Thymus (tissue), 11 donors: ENCODE results near the gene HOPX. TPM values are rescaled to one million over a fixed set of nuclear protein-coding genes. Genes with fewer than 3 reads are reported as not detected.

Experiments
- DNase-seq, 9 donors: peaks; one replicate each; pipeline ENCODE4 v3.0.0-alpha.2; 2013; ENCODE audit warnings: low spot score in 9 of 9, low read depth in 6 of 9, missing footprints in 1 of 9
- H3K27ac ChIP-seq, 2 donors: one replicate each; pipeline ENCODE4 v1.5.1; 2013; ENCODE audit warnings: control low read depth in 1 of 2, low read depth in 1 of 2, low read length in 1 of 2, mild to moderate bottlenecking in 1 of 2, moderate library complexity in 1 of 2
- H3K27me3 ChIP-seq, 2 donors: one replicate each; pipeline ENCODE4 v1.5.1; 2013; ENCODE audit warnings: low read length in 1 of 2; ENCODE audit not compliant: control insufficient read depth in 2 of 2, insufficient read depth in 1 of 2
- H3K36me3 ChIP-seq, 2 donors: one replicate each; pipeline ENCODE4 v1.5.1; 2013; ENCODE audit warnings: low read length in 1 of 2, mild to moderate bottlenecking in 1 of 2, moderate library complexity in 1 of 2; ENCODE audit not compliant: control insufficient read depth in 2 of 2, insufficient read depth in 2 of 2
- H3K4me1 ChIP-seq, 2 donors: one replicate each; pipeline ENCODE4 v1.5.1; 2013; ENCODE audit warnings: low read length in 2 of 2; ENCODE audit not compliant: control insufficient read depth in 2 of 2, insufficient read depth in 2 of 2
- H3K4me3 ChIP-seq, 2 donors: one replicate each; pipeline ENCODE4 v1.5.1; 2013; ENCODE audit warnings: low read length in 2 of 2, control low read depth in 1 of 2, mild to moderate bottlenecking in 1 of 2
- H3K9me3 ChIP-seq, 2 donors: one replicate each; pipeline ENCODE4 v1.5.1; 2013; ENCODE audit warnings: low read length in 1 of 2, mild to moderate bottlenecking in 1 of 2; ENCODE audit not compliant: control insufficient read depth in 2 of 2, insufficient read depth in 1 of 2
- WGBS: extraction: QIAGEN DNeasy Blood & Tissue Kit; methylation state at CpG from one replicate; pipeline ENCODE4 v1.1.7; 2013; 5-methylcytosine and 5-hydroxymethylcytosine counted together
- polyA plus RNA-seq: library from polyadenylated mRNA; stranded (reverse); fragments of 200-250 nt; gene quantifications from one replicate; pipeline ENCODE4 v1.2.3, GENCODE V29; 2013
- total RNA-seq: library from RNA; stranded (reverse); fragments of 120-200 nt; gene quantifications from one replicate; pipeline ENCODE4 v1.2.4, GENCODE V29; 2013
- donor health status: healthy.

HOPX gene
- total and polyA plus RNA-seq, 2 donors, result 5.9 to 99.6 TPM

DNA sequence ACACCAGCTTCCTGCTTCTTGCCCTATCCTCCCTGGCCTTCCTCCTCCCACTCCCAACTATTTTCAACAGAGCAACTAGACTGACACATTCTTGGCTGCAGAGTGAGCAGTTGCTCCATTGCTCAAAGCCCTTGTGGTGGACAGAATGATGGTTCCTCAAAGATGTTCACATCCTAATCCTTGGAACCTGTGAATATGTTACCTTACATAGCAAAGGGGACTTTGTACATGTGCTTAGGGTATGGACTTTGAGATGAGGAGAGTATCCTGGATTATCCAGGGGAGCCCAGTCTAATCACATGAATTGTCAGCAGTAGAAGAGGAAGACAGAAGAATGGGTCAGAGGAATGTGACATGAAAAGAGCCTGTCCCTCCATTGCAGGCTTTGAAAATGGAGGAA is 24.9 kb upstream of the HOPX start:
- Histone ChIP-seq H3K4me3 (no peak overlapping the region), H3K9me3 (no peaks in the 10 kb centered on the region), H3K27ac (no peak overlapping the region), H3K27me3 (no peaks in the 10 kb centered on the region), H3K4me1 (no peaks in the 10 kb centered on the region), H3K36me3 (no peaks in the 10 kb centered on the region)
- DNase-seq, result no peak

DNA sequence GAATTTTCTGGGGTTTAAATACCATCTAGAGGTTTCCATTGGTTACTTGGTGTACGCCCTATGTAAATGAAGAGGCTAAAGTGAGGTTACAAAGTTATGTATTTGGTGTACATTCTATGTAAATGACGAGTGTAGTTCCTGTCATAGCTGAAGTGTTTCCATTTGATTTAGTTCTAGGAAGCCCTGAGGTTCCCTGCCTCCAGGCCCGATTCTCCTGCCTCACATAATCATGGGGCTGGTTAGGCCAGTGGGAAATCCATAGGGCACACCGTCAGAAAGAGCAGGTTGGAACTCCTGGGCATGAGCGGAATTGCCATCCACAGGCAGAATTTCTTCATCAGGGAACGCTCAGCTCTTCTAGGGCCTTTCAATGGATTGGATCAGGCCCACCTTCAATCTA is 24.2 kb upstream of the HOPX start:
- WGBS, result 97% methylated on average over 6 of the region's 6 CpGs
- no peaks in the 10 kb centered on the region for H3K4me1 ChIP-seq
- H3K27me3 ChIP-seq, result no peaks in the 10 kb centered on the region

DNA sequence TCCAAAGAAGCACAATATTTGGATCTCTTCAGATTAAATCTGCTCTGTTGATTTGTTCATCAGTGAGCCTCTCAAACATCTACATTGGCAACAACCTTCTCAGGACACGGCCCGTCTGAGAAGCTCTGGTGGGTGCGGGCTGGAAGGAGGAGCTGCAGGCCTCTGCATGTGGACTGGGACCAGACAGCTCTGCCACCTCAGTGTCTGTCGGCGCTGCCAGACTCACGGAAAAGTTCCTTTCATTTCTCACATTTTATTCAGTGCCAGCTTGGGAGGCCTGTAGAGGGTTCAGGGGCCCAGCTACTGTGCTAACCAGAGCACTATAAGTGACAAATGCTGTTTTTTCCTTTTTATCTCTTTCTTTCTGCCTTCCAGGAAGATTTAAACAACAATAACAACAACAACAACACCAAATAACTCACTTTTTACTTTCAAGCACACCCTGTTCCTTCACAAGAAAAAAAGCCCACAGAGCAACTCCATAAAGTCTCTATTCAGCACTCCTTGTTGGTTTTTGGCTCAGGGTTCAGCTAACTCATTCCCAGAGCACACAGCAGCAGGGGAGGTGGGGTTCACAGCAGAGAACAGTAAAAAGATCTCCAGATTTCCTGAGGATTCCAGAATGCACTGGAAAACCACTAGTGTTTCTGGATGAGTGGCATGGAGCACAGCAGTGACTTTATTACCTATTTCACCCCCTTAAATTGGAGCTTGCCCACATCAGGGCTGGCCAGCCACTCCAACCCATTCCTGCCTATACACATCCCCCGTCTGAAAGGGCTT is 23.2 kb upstream of the HOPX start:
- H3K9me3 ChIP-seq, result no peaks in the 10 kb centered on the region
- DNase-seq, result no peak
- no peaks in the 10 kb centered on the region for H3K4me1 ChIP-seq
- H3K4me3 ChIP-seq, result no peak overlapping the region
- H3K27ac ChIP-seq, result no peak overlapping the region
- H3K36me3 ChIP-seq, result no peaks in the 10 kb centered on the region
- 88% methylated on average over 7 of the region's 7 CpGs for WGBS
- H3K27me3 ChIP-seq, result no peaks in the 10 kb centered on the region

More for the DNA sequence above, 24.2 kb upstream of the HOPX start:
- Histone ChIP-seq H3K36me3 (no peaks in the 10 kb centered on the region), H3K4me3 (no peak overlapping the region), H3K9me3 (no peaks in the 10 kb centered on the region), H3K27ac (no peak overlapping the region)
- no peak for DNase-seq

DNA sequence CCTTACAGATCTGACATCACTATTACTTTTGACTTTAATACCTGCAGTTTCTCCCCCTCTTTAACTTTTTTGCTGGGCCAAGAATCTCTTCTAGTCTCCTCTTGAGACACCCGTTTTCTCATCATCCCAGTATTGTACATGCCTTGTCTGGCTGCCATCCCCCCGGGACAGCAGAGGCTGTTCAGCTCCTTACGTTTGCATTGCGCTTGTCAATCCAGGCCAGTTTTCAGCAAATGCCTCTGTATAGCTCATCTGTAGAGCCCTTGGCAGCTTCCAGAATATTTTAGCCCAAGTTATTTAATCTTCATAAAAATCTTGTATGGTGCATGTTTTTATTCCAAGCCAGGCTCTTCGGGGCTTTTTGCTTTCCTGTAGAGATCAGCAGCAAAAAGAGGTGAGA is 22.3 kb upstream of the HOPX start:
- H3K9me3 ChIP-seq, result no peaks in the 10 kb centered on the region
- H3K27ac ChIP-seq, result no peak overlapping the region
- no peak overlapping the region for H3K4me3 ChIP-seq
- no peak for DNase-seq
- H3K36me3 ChIP-seq, result no peaks in the 10 kb centered on the region
- WGBS, result 91% methylated on average over 5 of the region's 5 CpGs
- H3K27me3 ChIP-seq, result no peaks in the 10 kb centered on the region
- no peaks in the 10 kb centered on the region for H3K4me1 ChIP-seq

DNA sequence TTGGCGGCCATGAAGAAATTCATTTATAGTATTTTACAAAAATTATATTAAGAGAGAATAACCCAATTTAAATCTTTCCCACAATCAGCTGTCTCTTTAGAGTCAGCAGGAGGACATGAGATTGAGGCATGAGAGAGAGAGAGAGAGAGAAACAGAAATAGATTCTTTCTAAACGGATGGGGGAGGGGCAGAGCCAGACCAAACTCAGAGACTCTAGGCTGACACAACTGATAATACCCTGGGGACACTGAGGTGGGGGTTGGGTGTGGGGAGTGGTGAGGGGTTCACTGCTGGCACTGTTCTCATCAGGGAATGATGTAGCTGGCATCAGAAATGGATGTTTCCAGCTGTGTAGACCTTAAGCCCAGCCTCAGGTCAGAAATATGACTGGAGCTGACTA is 20.5 kb upstream of the HOPX start:
- WGBS, result 89% methylated on average over 2 of the region's 2 CpGs

DNA sequence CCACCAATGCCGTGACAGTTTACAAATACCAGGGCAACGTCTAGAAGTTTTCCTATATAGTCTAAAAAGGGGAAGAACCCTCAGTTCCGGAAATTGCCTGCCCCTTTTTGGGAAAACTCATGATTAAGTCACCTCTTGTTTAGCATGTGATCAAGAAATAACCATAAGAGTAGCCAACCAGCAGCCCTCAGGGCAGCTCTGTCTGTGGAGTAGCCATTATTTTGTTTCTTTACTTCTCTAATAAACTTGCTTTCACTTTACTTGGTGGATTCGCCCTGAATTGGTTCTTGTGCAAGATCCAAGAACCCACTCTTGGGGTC is 20.0 kb upstream of the HOPX start:
- no peaks in the 10 kb centered on the region for H3K36me3 ChIP-seq
- no peaks in the 10 kb centered on the region for H3K4me1 ChIP-seq
- 90% methylated on average over 4 of the region's 4 CpGs for WGBS
- DNase-seq, result no peak
- no peaks in the 10 kb centered on the region for H3K9me3 ChIP-seq
- H3K4me3 ChIP-seq, result no peak overlapping the region
- no peak overlapping the region for H3K27ac ChIP-seq
- H3K27me3 ChIP-seq, result no peaks in the 10 kb centered on the region

More for the DNA sequence above, 20.5 kb upstream of the HOPX start:
- no peak overlapping the region for H3K4me3 ChIP-seq
- no peaks in the 10 kb centered on the region for H3K9me3 ChIP-seq
- DNase-seq, result no peak
- no peaks in the 10 kb centered on the region for H3K4me1 ChIP-seq
- H3K27ac ChIP-seq, result no peak overlapping the region
- H3K36me3 ChIP-seq, result no peaks in the 10 kb centered on the region
- no peaks in the 10 kb centered on the region for H3K27me3 ChIP-seq

DNA sequence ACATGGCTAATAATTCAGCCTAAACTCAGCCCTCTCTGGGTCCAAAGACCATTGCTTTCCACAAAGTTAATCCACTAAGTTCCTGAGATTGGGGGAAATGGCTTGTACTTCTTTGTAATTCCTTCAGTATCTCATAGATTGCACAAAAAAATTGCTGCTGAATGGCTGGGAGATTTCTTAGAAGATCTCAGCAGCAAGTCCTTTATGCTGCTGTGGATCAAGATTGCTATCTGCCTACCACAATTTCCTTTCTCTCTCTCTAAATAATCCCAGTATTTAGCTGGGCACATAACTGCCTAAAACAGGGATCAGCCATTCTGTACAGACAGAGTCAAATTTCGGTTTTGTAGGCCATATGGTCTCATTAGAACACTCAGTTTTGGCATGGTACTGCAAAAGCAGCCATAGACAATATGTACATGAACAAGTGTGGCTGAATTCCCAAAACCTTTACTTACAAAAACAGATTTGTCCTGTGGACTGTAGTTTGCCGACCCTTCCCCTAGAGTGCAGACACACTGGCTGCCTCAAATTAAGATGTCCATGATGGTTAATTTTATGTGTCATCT is 18.5 kb upstream of the HOPX start:
- no peaks in the 10 kb centered on the region for H3K9me3 ChIP-seq
- DNase-seq, result no peak
- H3K36me3 ChIP-seq, result no peaks in the 10 kb centered on the region
- H3K27me3 ChIP-seq, result no peaks in the 10 kb centered on the region
- no peaks in the 10 kb centered on the region for H3K4me1 ChIP-seq
- no peak overlapping the region for H3K27ac ChIP-seq
- 84% methylated on average over 2 of the region's 2 CpGs for WGBS
- no peak overlapping the region for H3K4me3 ChIP-seq

DNA sequence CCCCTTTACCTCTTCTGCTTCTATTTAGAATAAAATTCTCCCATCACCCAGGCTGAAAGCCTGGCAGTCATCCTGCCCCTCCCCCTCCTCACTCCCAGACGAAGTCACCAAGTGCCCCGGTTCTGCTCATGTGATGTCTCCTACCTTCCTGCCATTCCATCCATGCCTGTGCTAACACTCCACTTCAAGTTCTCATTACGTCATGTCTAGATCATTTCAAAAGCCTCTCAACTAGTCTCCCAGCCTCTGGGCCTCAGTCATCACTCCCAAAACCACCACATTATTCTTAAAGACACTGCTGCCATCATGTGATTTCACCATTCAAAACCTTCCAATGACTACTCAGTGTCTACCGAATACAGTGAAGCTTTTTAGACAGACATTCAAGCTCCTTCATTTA is 17.2 kb upstream of the HOPX start:
- Histone ChIP-seq H3K4me3 (no peak overlapping the region), H3K4me1 (no peaks in the 10 kb centered on the region), H3K9me3 (no peaks in the 10 kb centered on the region), H3K36me3 (no peaks in the 10 kb centered on the region), H3K27ac (no peak overlapping the region), H3K27me3 (no peaks in the 10 kb centered on the region)
- no peak for DNase-seq
- WGBS, result 94% methylated on average over 4 of the region's 4 CpGs

DNA sequence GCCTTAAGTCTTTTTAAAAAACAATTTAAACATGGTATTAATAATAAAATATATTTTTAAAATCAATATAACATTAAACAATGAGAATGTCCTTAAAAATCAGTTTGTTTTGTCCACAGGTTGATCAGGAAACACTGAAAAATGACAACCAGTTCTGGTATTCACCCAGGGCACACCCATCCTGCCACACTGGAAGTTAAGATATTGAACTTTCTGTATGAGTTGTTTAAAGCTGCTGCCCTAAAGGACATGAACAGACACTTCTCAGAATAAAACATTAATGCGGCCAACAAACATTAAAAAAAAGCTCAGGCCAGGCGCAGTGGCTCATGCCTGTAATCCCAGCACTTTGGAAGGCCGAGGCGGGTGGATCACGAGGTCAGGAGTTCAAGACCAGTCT is 15.0 kb upstream of the HOPX start:
- Histone ChIP-seq H3K9me3 (no peaks in the 10 kb centered on the region), H3K27ac (no peak overlapping the region), H3K36me3 (no peaks in the 10 kb centered on the region), H3K4me1 (no peaks in the 10 kb centered on the region), H3K27me3 (no peaks in the 10 kb centered on the region), H3K4me3 (no peak overlapping the region)
- WGBS, result 97% methylated on average over 5 of the region's 5 CpGs
- no peak for DNase-seq
